SK-N-SH (cell line): ENCODE data around the gene AVPR2. TPM values are rescaled to one million over a fixed set of nuclear protein-coding genes. Genes with fewer than 3 reads are reported as not detected.

ENCODE experiments used
- CTCF ChIA-PET: fragments of 300-600, 350-600 bp; formaldehyde crosslinking; extraction: SDS; loops from one replicate; lab custom pipeline; 2021; lab: Yijun Ruan, JAX
- POLR2A ChIA-PET: fragments of 350-600 bp; sonication (Branson Sonifier 250); formaldehyde crosslinking; extraction: SDS; loops from one replicate; lab custom pipeline; 2020; ENCODE audit warnings: antibody characterized with exemption, inconsistent platforms; lab: Yijun Ruan, JAX
- DNase-seq: peaks from one replicate; pipeline ENCODE4 v3.0.0; 2012
- H2AFZ ChIP-seq: fragments of 200-600 bp; sonication (generic); 2 replicates; pipeline ENCODE4 v1.8.1; 2016; ENCODE audit warnings: antibody characterized with exemption, mild to moderate bottlenecking, low read depth
- H3F3A ChIP-seq: fragments of 200-600 bp; sonication (generic); replicated peaks from 2 replicates; pipeline ENCODE3; 2016; ENCODE audit warnings: antibody characterized with exemption, mild to moderate bottlenecking; ENCODE audit not compliant: insufficient read depth
- H3K27ac ChIP-seq, 2 experiments: fragments of 200-500 bp in 1 of 2; fragments of 200-600 bp in 1 of 2; sonication (Bioruptor generic) in 1 of 2; sonication (generic), shearing (Covaris generic) in 1 of 2; 2 replicates each; pipeline versions ENCODE4 v1.5.1 to v1.6.1; 2014 to 2016; ENCODE audit warnings: low read depth in 2 of 2, inconsistent platforms in 1 of 2, low read length in 1 of 2, mild to moderate bottlenecking in 1 of 2, mixed read lengths in 1 of 2
- H3K27me3 ChIP-seq: fragments of 200-600 bp; sonication (generic), shearing (Covaris generic); 2 replicates; pipeline ENCODE4 v1.6.1; 2016; ENCODE audit warnings: mixed run types; ENCODE audit not compliant: insufficient read depth
- H3K36me3 ChIP-seq, 2 experiments: fragments of 200-500 bp in 1 of 2; fragments of 200-600 bp in 1 of 2; sonication (Bioruptor generic) in 1 of 2; sonication (generic) in 1 of 2; replicated peaks in 1 of 2; 2 replicates each; pipeline versions ENCODE3 to v1.5.1; 2014 to 2016; ENCODE audit warnings: low read length in 1 of 2, mild to moderate bottlenecking in 1 of 2; ENCODE audit not compliant: insufficient read depth in 2 of 2, control insufficient read depth in 1 of 2
- H3K4me1 ChIP-seq, 2 experiments: fragments of 200-500 bp in 1 of 2; fragments of 200-600 bp in 1 of 2; sonication (Bioruptor generic) in 1 of 2; sonication (generic), shearing (Covaris generic) in 1 of 2; 2 replicates each; pipeline versions ENCODE4 v1.5.1 to v1.6.1; 2014 to 2016; ENCODE audit warnings: low read depth in 1 of 2, low read length in 1 of 2, mixed run types in 1 of 2; ENCODE audit not compliant: insufficient read depth in 2 of 2, control insufficient read depth in 1 of 2
- H3K4me2 ChIP-seq: fragments of 200-600 bp; sonication (generic), shearing (Covaris generic); 2 replicates; pipeline ENCODE4 v1.6.1; 2017; ENCODE audit warnings: mixed run types
- H3K4me3 ChIP-seq, 2 experiments: fragments of 200-500 bp in 1 of 2; fragments of 200-600 bp in 1 of 2; sonication (Bioruptor generic) in 1 of 2; sonication (generic), shearing (Covaris generic) in 1 of 2; 2 replicates each; pipeline versions ENCODE4 v1.5.1 to v1.8.1; 2014 to 2016; ENCODE audit warnings: low read depth in 2 of 2, inconsistent platforms in 1 of 2, low read length in 1 of 2, mild to moderate bottlenecking in 1 of 2, mixed read lengths in 1 of 2, moderate library complexity in 1 of 2
- H3K79me2 ChIP-seq: fragments of 200-600 bp; sonication (generic); 2 replicates; pipeline ENCODE4 v1.8.1; 2017; ENCODE audit warnings: mild to moderate bottlenecking; ENCODE audit not compliant: insufficient read depth
- H3K9ac ChIP-seq: fragments of 200-600 bp; sonication (generic); 2 replicates; pipeline ENCODE4 v1.6.1; 2017; ENCODE audit warnings: mixed run types
- H3K9me2 ChIP-seq: fragments of 200-600 bp; sonication (generic); 2 replicates; pipeline ENCODE4 v1.6.1; 2017; ENCODE audit warnings: mixed run types
- H3K9me3 ChIP-seq: fragments of 200-600 bp; sonication (generic); 2 replicates; pipeline ENCODE4 v1.6.1; 2017; ENCODE audit warnings: mixed run types, mild to moderate bottlenecking, moderate library complexity
- H4K20me1 ChIP-seq: fragments of 200-600 bp; sonication (generic); 2 replicates; pipeline ENCODE4 v1.6.1; 2017; ENCODE audit warnings: mild to moderate bottlenecking, mixed run types; ENCODE audit not compliant: insufficient read depth
- CHD2 ChIP-seq: fragments of 150-350 bp; IDR thresholded peaks from 2 replicates; pipeline ENCODE4 v1.6.1; 2018; ENCODE audit warnings: low read length; ENCODE audit not compliant: partially characterized antibody
- EP300 ChIP-seq, 2 experiments: IDR thresholded peaks; 2 replicates each; pipeline versions ENCODE4 v1.4.0 to v1.6.1; 2012; ENCODE audit warnings: borderline replicate concordance in 1 of 2, low read depth in 1 of 2, low read length in 1 of 2
- FOSL2 ChIP-seq: IDR thresholded peaks from 2 replicates; pipeline ENCODE4 v1.4.0; 2012; ENCODE audit warnings: low read depth, mild to moderate bottlenecking, moderate library complexity, borderline replicate concordance
- FOXJ3 ChIP-seq: sonication (generic); formaldehyde crosslinking; IDR thresholded peaks from 2 replicates; pipeline ENCODE4 v1.5.1; 2020; ENCODE audit warnings: mild to moderate bottlenecking, missing genetic modification reagents
- FOXM1 ChIP-seq: IDR thresholded peaks from 2 replicates; pipeline ENCODE4 v1.4.0; 2012; ENCODE audit warnings: low read depth, mild to moderate bottlenecking
- GATA2 ChIP-seq: sonication (generic); formaldehyde crosslinking; IDR thresholded peaks from 2 replicates; pipeline ENCODE4 v1.5.0; 2020; ENCODE audit warnings: mild to moderate bottlenecking, missing genetic modification reagents
- MEF2A ChIP-seq: IDR thresholded peaks from 2 replicates; pipeline ENCODE4 v1.4.0; 2012; ENCODE audit warnings: low read depth, borderline replicate concordance
- MXI1 ChIP-seq: IDR thresholded peaks from 2 replicates; pipeline ENCODE4 v1.6.1; 2012; ENCODE audit warnings: mild to moderate bottlenecking, low read depth, low read length, improper control_type of control experiment
- SIN3A ChIP-seq: IDR thresholded peaks from 2 replicates; pipeline ENCODE4 v1.6.1; 2012; ENCODE audit warnings: low read depth, mild to moderate bottlenecking, low read length, moderate library complexity, borderline replicate concordance
- TAF1 ChIP-seq: IDR thresholded peaks from 2 replicates; pipeline ENCODE4 v1.6.1; 2012; ENCODE audit warnings: low read depth, mild to moderate bottlenecking, low read length, moderate library complexity, borderline replicate concordance
- TEAD4 ChIP-seq: IDR thresholded peaks from 2 replicates; pipeline ENCODE4 v1.4.0; 2012; ENCODE audit warnings: mild to moderate bottlenecking, borderline replicate concordance; ENCODE audit not compliant: insufficient read depth
- YY1 ChIP-seq: IDR thresholded peaks from 2 replicates; pipeline ENCODE4 v1.4.0; 2012; ENCODE audit warnings: low read depth, mild to moderate bottlenecking
- WGBS: methylation state at CpG from one replicate; pipeline ENCODE4 v1.1.6; 2017; ENCODE audit warnings: low lambda C conversion rate; 5-methylcytosine and 5-hydroxymethylcytosine counted together
- polyA plus RNA-seq, 3 experiments: library from polyadenylated mRNA; depleted of rRNA; stranded (reverse); fragments of >200 nt; gene quantifications; 2 replicates each; pipeline ENCODE4 v1.2.3, GENCODE V29; 2012
- TF ChIP-seq, protein P1 (sequence below): IDR thresholded peaks from 2 replicates; pipeline ENCODE4 v1.6.1; 2012; ENCODE audit warnings: mild to moderate bottlenecking, low read depth, low read length, moderate library complexity
- TF ChIP-seq, protein P2 (sequence below): IDR thresholded peaks from 2 replicates; pipeline ENCODE4 v1.4.0; 2012; ENCODE audit warnings: low read depth
- TF ChIP-seq, protein P3 (sequence below): fragments of 200-600 bp; sonication (generic); IDR thresholded peaks from 2 replicates; pipeline ENCODE4 v1.6.1; 2017; ENCODE audit warnings: antibody characterized with exemption, mild to moderate bottlenecking, moderate library complexity
- TF ChIP-seq, protein P4 (sequence below): IDR thresholded peaks from 2 replicates; pipeline ENCODE4; 2012

The AVPR2 gene
- polyA plus RNA-seq, 1 of the 3 experiments (the other 2 are of a cell fraction), result not detected

DNA sequence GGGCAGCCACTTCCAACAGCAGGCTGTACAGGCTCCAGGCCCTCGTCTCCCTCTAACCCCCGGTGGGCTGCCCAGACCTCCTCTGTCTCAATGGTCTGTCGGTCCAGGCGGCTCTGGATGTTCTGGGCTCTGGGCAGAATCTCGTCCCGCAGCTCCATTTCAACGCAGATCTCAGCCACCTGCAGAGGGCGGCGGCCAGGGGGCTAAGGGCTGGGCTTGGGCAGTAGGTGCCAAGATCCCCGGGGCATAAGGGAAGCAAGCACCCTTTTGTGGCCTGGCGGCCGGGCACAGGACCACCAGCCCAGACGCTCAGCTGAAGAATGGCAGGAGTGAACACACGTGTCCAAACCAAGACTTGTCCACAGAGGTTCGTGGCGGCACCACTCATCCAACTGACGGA, 9.2 kb downstream of the AVPR2 start (continued):
- no peak for TF ChIP-seq FOSL2
- TF ChIP-seq, all 33 proteins: peak for 0

DNA sequence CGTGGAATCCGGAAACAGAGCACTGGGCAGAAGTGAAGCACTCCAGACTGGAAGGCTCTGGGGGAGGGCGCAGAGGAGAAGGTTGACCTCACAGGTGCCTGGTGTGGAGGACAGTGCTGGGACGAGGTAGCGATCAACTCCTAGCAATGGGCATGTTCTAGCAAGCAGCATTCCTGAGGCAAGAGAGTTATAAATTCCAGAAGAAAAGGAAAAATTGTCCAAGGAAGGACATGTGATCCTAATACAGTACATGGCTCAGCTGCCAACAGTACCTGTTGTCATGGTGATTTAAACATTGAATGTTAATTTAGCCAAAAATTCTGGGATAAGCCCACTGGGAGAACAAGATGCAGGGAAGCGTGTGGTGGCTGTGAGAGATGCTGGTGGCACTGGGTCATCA, 13.4 kb downstream of the AVPR2 start:
- peaks cover 0 to 30% of the 10 kb centered on the region in 2 experiments; a peak in 1 of 4 replicates for H3K4me1 ChIP-seq
- ChIA-PET POLR2A (no interaction called here), CTCF (interaction anchor here (0.6 to 12.9 kb wide), 4 partner anchors 8 to 145 kb away, joined by 3 to 130 read pairs (median 3); no protein-coding TSS in a partner anchor)
- TF ChIP-seq CHD2, result no peak
- TF ChIP-seq FOSL2, result no peak
- no peak for TF ChIP-seq FOXJ3 (CRISPR knock-in tag)
- TF ChIP-seq, protein P1, sequence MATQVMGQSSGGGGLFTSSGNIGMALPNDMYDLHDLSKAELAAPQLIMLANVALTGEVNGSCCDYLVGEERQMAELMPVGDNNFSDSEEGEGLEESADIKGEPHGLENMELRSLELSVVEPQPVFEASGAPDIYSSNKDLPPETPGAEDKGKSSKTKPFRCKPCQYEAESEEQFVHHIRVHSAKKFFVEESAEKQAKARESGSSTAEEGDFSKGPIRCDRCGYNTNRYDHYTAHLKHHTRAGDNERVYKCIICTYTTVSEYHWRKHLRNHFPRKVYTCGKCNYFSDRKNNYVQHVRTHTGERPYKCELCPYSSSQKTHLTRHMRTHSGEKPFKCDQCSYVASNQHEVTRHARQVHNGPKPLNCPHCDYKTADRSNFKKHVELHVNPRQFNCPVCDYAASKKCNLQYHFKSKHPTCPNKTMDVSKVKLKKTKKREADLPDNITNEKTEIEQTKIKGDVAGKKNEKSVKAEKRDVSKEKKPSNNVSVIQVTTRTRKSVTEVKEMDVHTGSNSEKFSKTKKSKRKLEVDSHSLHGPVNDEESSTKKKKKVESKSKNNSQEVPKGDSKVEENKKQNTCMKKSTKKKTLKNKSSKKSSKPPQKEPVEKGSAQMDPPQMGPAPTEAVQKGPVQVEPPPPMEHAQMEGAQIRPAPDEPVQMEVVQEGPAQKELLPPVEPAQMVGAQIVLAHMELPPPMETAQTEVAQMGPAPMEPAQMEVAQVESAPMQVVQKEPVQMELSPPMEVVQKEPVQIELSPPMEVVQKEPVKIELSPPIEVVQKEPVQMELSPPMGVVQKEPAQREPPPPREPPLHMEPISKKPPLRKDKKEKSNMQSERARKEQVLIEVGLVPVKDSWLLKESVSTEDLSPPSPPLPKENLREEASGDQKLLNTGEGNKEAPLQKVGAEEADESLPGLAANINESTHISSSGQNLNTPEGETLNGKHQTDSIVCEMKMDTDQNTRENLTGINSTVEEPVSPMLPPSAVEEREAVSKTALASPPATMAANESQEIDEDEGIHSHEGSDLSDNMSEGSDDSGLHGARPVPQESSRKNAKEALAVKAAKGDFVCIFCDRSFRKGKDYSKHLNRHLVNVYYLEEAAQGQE, result no peak
- no peak for TF ChIP-seq FOXM1
- TF ChIP-seq SIN3A, result no peak
- TF ChIP-seq, protein P2, sequence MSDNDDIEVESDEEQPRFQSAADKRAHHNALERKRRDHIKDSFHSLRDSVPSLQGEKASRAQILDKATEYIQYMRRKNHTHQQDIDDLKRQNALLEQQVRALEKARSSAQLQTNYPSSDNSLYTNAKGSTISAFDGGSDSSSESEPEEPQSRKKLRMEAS, result no peak
- TF ChIP-seq EP300 (IDR thresholded peaks at IDR 0.05; ENCODE audit: borderline replicate concordance in 1 of 2, low read depth in 1 of 2, low read length in 1 of 2), result no peak
- TF ChIP-seq TAF1, result no peak
- TF ChIP-seq, protein P3, sequence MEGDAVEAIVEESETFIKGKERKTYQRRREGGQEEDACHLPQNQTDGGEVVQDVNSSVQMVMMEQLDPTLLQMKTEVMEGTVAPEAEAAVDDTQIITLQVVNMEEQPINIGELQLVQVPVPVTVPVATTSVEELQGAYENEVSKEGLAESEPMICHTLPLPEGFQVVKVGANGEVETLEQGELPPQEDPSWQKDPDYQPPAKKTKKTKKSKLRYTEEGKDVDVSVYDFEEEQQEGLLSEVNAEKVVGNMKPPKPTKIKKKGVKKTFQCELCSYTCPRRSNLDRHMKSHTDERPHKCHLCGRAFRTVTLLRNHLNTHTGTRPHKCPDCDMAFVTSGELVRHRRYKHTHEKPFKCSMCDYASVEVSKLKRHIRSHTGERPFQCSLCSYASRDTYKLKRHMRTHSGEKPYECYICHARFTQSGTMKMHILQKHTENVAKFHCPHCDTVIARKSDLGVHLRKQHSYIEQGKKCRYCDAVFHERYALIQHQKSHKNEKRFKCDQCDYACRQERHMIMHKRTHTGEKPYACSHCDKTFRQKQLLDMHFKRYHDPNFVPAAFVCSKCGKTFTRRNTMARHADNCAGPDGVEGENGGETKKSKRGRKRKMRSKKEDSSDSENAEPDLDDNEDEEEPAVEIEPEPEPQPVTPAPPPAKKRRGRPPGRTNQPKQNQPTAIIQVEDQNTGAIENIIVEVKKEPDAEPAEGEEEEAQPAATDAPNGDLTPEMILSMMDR, result no peak
- no peak for TF ChIP-seq TEAD4
- TF ChIP-seq GATA2 (CRISPR knock-in tag), result no peak
- TF ChIP-seq MEF2A, result no peak
- TF ChIP-seq, protein P4, sequence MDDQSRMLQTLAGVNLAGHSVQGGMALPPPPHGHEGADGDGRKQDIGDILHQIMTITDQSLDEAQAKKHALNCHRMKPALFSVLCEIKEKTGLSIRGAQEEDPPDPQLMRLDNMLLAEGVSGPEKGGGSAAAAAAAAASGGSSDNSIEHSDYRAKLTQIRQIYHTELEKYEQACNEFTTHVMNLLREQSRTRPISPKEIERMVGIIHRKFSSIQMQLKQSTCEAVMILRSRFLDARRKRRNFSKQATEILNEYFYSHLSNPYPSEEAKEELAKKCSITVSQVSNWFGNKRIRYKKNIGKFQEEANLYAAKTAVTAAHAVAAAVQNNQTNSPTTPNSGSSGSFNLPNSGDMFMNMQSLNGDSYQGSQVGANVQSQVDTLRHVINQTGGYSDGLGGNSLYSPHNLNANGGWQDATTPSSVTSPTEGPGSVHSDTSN, result no peak
- TF ChIP-seq YY1, result no peak
- no peak for TF ChIP-seq MXI1
- H2AFZ ChIP-seq, result no peak overlapping the region
- H3K79me2 ChIP-seq, result no peaks in the 10 kb centered on the region
- DNase-seq, result no peak
- no peaks in the 10 kb centered on the region for H3K9me3 ChIP-seq
- H3K9ac ChIP-seq, result no peak overlapping the region
- H3F3A ChIP-seq, result no peaks in the 10 kb centered on the region
- no peak overlapping the region for H3K4me3 ChIP-seq
- H3K27ac ChIP-seq, result no peak overlapping the region
- 36% methylated on average over 6 of the region's 6 CpGs for WGBS
- H4K20me1 ChIP-seq, result no peaks in the 10 kb centered on the region
- no peaks in the 10 kb centered on the region for H3K36me3 ChIP-seq
- H3K27me3 ChIP-seq, result peaks cover 60% of the 10 kb centered on the region
- no peak overlapping the region for H3K4me2 ChIP-seq
- no peaks in the 10 kb centered on the region for H3K9me2 ChIP-seq
